HG02870 (cell line): ENCODE measurements around the gene SCFD2.
A peak's percentile ranks its signal among the peaks of the same experiment; 100 is the strongest.
"Not testable (repeated sequence)": the region's sequence is repeated elsewhere in the genome, so short reads cannot be mapped to it uniquely, and the experiment has no call there.

ENCODE experiments used
- ATAC-seq: cut with Tn5 transposase; IDR thresholded peaks from one replicate; pipeline ENCODE4 v1.9.1; 2021; ENCODE audit warnings: mild to moderate bottlenecking, moderate library complexity; ENCODE audit not compliant: unreplicated experiment

The SCFD2 gene

GRCh38 chr4:52996261-52997131, 369.4 kb downstream of the SCFD2 start:
- ATAC-seq, result no peak

- ATAC-seq, result no peak
Measured at GRCh38 chr4:52995360-52996030, 370.4 kb downstream of the SCFD2 start.

GRCh38 chr4:52994567-52994966, 371.3 kb downstream of the SCFD2 start:
- ATAC-seq, result no peak

- ATAC-seq, result no peak
Measured at GRCh38 chr4:52993771-52994170, 372.1 kb downstream of the SCFD2 start.

- ATAC-seq, result not testable (repeated sequence)
Measured at GRCh38 chr4:52992551-52992950, 373.3 kb downstream of the SCFD2 start.

- ATAC-seq, result no peak
Measured at GRCh38 chr4:52991472-52991871, 374.4 kb downstream of the SCFD2 start.

GRCh38 chr4:52990706-52991105, 375.2 kb downstream of the SCFD2 start:
- no peak for ATAC-seq

- no peak for ATAC-seq
Measured at GRCh38 chr4:52989865-52990264, 376.0 kb downstream of the SCFD2 start.

GRCh38 chr4:52987392-52988056, 378.3 kb downstream of the SCFD2 start:
- no peak for ATAC-seq

GRCh38 chr4:52984462-52984881, 381.4 kb downstream of the SCFD2 start:
- no peak for ATAC-seq

GRCh38 chr4:52983563-52984303, 382.1 kb downstream of the SCFD2 start:
- ATAC-seq, result peak; percentile 59

- no peak for ATAC-seq
Measured at GRCh38 chr4:52982946-52983340, 382.9 kb downstream of the SCFD2 start.

GRCh38 chr4:52982255-52982945, 383.5 kb downstream of the SCFD2 start:
- no peak for ATAC-seq

- ATAC-seq, result no peak
Measured at GRCh38 chr4:52979821-52980590, 385.9 kb downstream of the SCFD2 start.

GRCh38 chr4:52979020-52979419, 386.8 kb downstream of the SCFD2 start:
- ATAC-seq, result no peak

- ATAC-seq, result no peak
Measured at GRCh38 chr4:52977252-52977651, 388.6 kb downstream of the SCFD2 start.

GRCh38 chr4:52976523-52977230, 389.2 kb downstream of the SCFD2 start:
- ATAC-seq, result no peak

GRCh38 chr4:52968691-52969090, 397.2 kb downstream of the SCFD2 start:
- ATAC-seq, result no peak

GRCh38 chr4:52968241-52968640, 397.6 kb downstream of the SCFD2 start:
- ATAC-seq, result no peak
